Liver (tissue), 9 donors: ENCODE data around the gene PHF12. TPM values are rescaled to one million over a fixed set of nuclear protein-coding genes. Genes with fewer than 3 reads are reported as not detected.

Experiments
- DNase-seq: peaks from one replicate; pipeline ENCODE4 v3.0.0-alpha.2; 2017; ENCODE audit warnings: low spot score
- H3K27ac ChIP-seq, 2 donors: one replicate each; pipeline ENCODE4 v1.7.0; 2013; ENCODE audit warnings: inconsistent platforms in 2 of 2, low read length in 2 of 2, control low read depth in 1 of 2, low read depth in 1 of 2, mild to moderate bottlenecking in 1 of 2
- H3K27me3 ChIP-seq, 4 donors: one replicate each; pipeline versions ENCODE4 v1.6.1 to v1.7.0; 2013; ENCODE audit warnings: low read length in 3 of 4, inconsistent platforms in 1 of 4, mild to moderate bottlenecking in 1 of 4, moderate library complexity in 1 of 4; ENCODE audit not compliant: control insufficient read depth in 4 of 4, insufficient read depth in 4 of 4
- H3K36me3 ChIP-seq, 4 donors: one replicate each; pipeline versions ENCODE4 v1.6.1 to v1.7.0; 2013; ENCODE audit warnings: low read length in 3 of 4, mild to moderate bottlenecking in 3 of 4, low read depth in 1 of 4, moderate library complexity in 1 of 4; ENCODE audit not compliant: control insufficient read depth in 4 of 4, insufficient read depth in 3 of 4
- H3K4me1 ChIP-seq, 4 donors: one replicate each; pipeline versions ENCODE4 v1.6.1 to v1.7.0; 2013; ENCODE audit warnings: low read length in 3 of 4, mild to moderate bottlenecking in 3 of 4, moderate library complexity in 1 of 4; ENCODE audit not compliant: control insufficient read depth in 4 of 4, insufficient read depth in 4 of 4
- H3K4me3 ChIP-seq, 3 donors: one replicate each; pipeline versions ENCODE4 v1.6.1 to v1.7.0; 2013; ENCODE audit warnings: low read length in 3 of 3, control low read depth in 1 of 3, low read depth in 1 of 3, mild to moderate bottlenecking in 1 of 3
- H3K9ac ChIP-seq, 2 donors: one replicate each; pipeline ENCODE4 v1.7.0; 2013; ENCODE audit warnings: low read length in 2 of 2, mild to moderate bottlenecking in 2 of 2, moderate library complexity in 2 of 2, control low read depth in 1 of 2, low read depth in 1 of 2
- H3K9me3 ChIP-seq, 4 donors: one replicate each; pipeline versions ENCODE4 v1.6.1 to v1.7.0; 2013; ENCODE audit warnings: low read length in 3 of 4; ENCODE audit not compliant: control insufficient read depth in 4 of 4
- ATF3 ChIP-seq: IDR thresholded peaks from 2 replicates; pipeline ENCODE4 v1.6.1; 2016; ENCODE audit warnings: antibody characterized with exemption
- EGR1 ChIP-seq, 2 donors: IDR thresholded peaks; 2 replicates each; pipeline ENCODE4 v1.6.1; 2016 to 2018; ENCODE audit warnings: antibody characterized with exemption in 2 of 2, low read depth in 2 of 2
- FOXA1 ChIP-seq: IDR thresholded peaks from 2 replicates; pipeline ENCODE4 v1.6.1; 2016; ENCODE audit warnings: antibody characterized with exemption
- FOXA2 ChIP-seq: IDR thresholded peaks from 2 replicates; pipeline ENCODE4 v1.6.1; 2016; ENCODE audit warnings: antibody characterized with exemption
- GABPA ChIP-seq, 2 donors: IDR thresholded peaks in 1 of 2; conservative IDR thresholded peaks in 1 of 2; 2 replicates each; pipeline ENCODE4 v1.6.1; 2016; ENCODE audit warnings: antibody characterized with exemption in 2 of 2, mild to moderate bottlenecking in 1 of 2, moderate library complexity in 1 of 2
- HNF4A ChIP-seq, 2 donors: conservative IDR thresholded peaks; 2 replicates each; pipeline ENCODE4 v1.6.1; 2016; ENCODE audit warnings: antibody characterized with exemption in 2 of 2, mild to moderate bottlenecking in 2 of 2
- HNF4G ChIP-seq: IDR thresholded peaks from 2 replicates; pipeline ENCODE4 v1.6.1; 2016; ENCODE audit warnings: antibody characterized with exemption
- JUND ChIP-seq, 2 donors: IDR thresholded peaks; 2 replicates each; pipeline ENCODE4 v1.6.1; 2016; ENCODE audit warnings: antibody characterized with exemption in 2 of 2
- MAX ChIP-seq: IDR thresholded peaks from 2 replicates; pipeline ENCODE4 v1.6.1; 2016; ENCODE audit warnings: antibody characterized with exemption
- NR2F2 ChIP-seq: IDR thresholded peaks from 2 replicates; pipeline ENCODE4 v1.6.1; 2016; ENCODE audit warnings: antibody characterized with exemption
- RAD21 ChIP-seq, 2 donors: IDR thresholded peaks; 2 replicates each; pipeline ENCODE4 v1.6.1; 2016; ENCODE audit warnings: antibody characterized with exemption in 2 of 2, mild to moderate bottlenecking in 2 of 2
- RXRA ChIP-seq, 2 donors: IDR thresholded peaks; 2 replicates each; pipeline ENCODE4 v1.6.1; 2017 to 2018; ENCODE audit warnings: antibody characterized with exemption in 2 of 2, mild to moderate bottlenecking in 1 of 2
- SP1 ChIP-seq: IDR thresholded peaks from 2 replicates; pipeline ENCODE4 v1.6.1; 2018; ENCODE audit warnings: antibody characterized with exemption, mild to moderate bottlenecking
- TAF1 ChIP-seq: conservative IDR thresholded peaks from 2 replicates; pipeline ENCODE4 v1.6.1; 2016; ENCODE audit warnings: antibody characterized with exemption, mild to moderate bottlenecking
- YY1 ChIP-seq: IDR thresholded peaks from 2 replicates; pipeline ENCODE4 v1.6.1; 2016; ENCODE audit warnings: antibody characterized with exemption, mild to moderate bottlenecking
- WGBS: extraction: QIAGEN DNeasy Blood & Tissue Kit; methylation state at CpG from one replicate; pipeline ENCODE4 v1.1.7; 2013; 5-methylcytosine and 5-hydroxymethylcytosine counted together
- polyA plus RNA-seq, 2 donors: library from polyadenylated mRNA; stranded (reverse) in 1 of 2; unstranded in 1 of 2; fragments of 200-250 nt in 1 of 2; fragments of >200 nt in 1 of 2; fragmentation: Nextera tagmentation in 1 of 2; extraction: Ambion mirVana in 1 of 2; gene quantifications; one replicate each; pipeline versions ENCODE4 v1.2.1 to v1.2.3, GENCODE V29; 2013 to 2015
- total RNA-seq, 2 donors: library from RNA; depleted of rRNA; stranded (reverse); fragments of >200 nt; gene quantifications; one replicate each; pipeline ENCODE4 v1.2.3, GENCODE V29; 2014
- TF ChIP-seq, protein P1 (sequence below): fragments of 150-350 bp; IDR thresholded peaks from 2 replicates; pipeline ENCODE4 v1.5.1; 2017; ENCODE audit warnings: improper control_type of control experiment, low read depth, low read length; ENCODE audit not compliant: missing input control
- TF ChIP-seq, protein P2 (sequence below): IDR thresholded peaks from 2 replicates; pipeline ENCODE4 v1.6.1; 2016; ENCODE audit warnings: antibody characterized with exemption, mild to moderate bottlenecking
- TF ChIP-seq, protein P3 (sequence below): IDR thresholded peaks from 2 replicates; pipeline ENCODE4 v1.6.1; 2016; ENCODE audit warnings: antibody characterized with exemption
- donor health status: healthy.
- donor health status: healthy.
- donor health status: healthy.
- donor health status: healthy.
- donor health status: healthy.

PHF12 gene
- total and polyA plus RNA-seq, 4 donors = 4.3 to 21.3 (median 11.7) TPM

DNA sequence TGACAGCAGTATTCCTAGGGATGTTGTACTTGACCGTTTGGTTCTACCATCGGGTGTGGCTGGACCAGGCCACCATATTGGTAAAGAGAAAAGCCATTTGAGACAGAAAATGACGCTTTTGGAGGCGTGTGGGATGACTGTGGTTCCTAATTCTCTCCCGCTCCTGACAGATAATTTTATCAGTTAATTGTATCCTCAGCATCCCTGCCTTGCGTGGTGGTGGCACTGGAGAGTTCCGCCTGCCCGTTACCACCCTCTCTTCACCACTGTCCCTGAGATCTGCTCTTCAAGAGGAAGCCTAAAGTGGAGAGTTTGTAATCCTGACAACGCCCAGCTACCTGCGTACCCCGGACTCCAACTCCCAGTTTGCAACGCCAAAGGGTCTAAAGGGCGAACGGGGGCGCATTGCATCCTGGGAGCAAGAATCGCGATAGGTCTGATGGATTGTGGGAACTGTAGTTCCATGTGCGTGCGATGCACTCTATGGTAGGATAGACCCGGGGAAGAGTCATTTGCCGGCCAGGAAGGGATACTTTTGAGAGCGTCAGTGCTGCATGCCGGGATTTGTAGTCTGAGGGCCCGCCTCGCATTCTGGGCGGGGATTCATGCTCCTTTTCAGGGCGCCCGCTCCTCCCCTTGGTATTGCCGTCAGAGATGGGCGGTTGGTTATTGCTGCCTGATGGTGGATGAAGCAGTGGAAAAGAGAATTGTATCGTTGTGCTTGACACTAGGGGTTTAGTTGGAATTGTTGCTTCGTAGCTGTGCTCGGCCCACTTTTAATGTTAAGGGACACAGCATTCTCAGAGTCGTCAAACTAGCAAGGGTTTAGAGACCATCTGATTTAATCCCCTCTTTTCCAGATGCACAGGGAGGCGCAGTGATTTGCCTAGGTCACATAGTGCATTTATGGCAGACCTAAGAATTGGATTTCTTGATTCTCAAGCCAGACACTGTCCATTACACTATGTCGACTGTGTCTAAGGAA is 965 bp upstream of the PHF12 start:
- peak; percentile 97 for TF ChIP-seq SP1
- TF ChIP-seq HNF4G = peak; percentile 97
- peak; percentile 91 for TF ChIP-seq TAF1
- peak; percentile 68 to 82 for TF ChIP-seq RXRA (IDR thresholded peaks at IDR 0.05)
- TF ChIP-seq NR2F2 = peak; percentile 84
- TF ChIP-seq, protein P1, sequence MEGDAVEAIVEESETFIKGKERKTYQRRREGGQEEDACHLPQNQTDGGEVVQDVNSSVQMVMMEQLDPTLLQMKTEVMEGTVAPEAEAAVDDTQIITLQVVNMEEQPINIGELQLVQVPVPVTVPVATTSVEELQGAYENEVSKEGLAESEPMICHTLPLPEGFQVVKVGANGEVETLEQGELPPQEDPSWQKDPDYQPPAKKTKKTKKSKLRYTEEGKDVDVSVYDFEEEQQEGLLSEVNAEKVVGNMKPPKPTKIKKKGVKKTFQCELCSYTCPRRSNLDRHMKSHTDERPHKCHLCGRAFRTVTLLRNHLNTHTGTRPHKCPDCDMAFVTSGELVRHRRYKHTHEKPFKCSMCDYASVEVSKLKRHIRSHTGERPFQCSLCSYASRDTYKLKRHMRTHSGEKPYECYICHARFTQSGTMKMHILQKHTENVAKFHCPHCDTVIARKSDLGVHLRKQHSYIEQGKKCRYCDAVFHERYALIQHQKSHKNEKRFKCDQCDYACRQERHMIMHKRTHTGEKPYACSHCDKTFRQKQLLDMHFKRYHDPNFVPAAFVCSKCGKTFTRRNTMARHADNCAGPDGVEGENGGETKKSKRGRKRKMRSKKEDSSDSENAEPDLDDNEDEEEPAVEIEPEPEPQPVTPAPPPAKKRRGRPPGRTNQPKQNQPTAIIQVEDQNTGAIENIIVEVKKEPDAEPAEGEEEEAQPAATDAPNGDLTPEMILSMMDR = peak; percentile 2
- TF ChIP-seq GABPA (IDR thresholded peaks at IDR 0.05 in 1 of 2, conservative IDR thresholded peaks at IDR 0.05 in 1 of 2) = peak in 1 of 2 donors; percentile 88
- peak in 1 of 2 donors; percentile 48 for TF ChIP-seq EGR1 (IDR thresholded peaks at IDR 0.05; ENCODE audit: low read depth in 2 of 2)
- peak; percentile 73 for TF ChIP-seq FOXA1
- TF ChIP-seq, protein P2, sequence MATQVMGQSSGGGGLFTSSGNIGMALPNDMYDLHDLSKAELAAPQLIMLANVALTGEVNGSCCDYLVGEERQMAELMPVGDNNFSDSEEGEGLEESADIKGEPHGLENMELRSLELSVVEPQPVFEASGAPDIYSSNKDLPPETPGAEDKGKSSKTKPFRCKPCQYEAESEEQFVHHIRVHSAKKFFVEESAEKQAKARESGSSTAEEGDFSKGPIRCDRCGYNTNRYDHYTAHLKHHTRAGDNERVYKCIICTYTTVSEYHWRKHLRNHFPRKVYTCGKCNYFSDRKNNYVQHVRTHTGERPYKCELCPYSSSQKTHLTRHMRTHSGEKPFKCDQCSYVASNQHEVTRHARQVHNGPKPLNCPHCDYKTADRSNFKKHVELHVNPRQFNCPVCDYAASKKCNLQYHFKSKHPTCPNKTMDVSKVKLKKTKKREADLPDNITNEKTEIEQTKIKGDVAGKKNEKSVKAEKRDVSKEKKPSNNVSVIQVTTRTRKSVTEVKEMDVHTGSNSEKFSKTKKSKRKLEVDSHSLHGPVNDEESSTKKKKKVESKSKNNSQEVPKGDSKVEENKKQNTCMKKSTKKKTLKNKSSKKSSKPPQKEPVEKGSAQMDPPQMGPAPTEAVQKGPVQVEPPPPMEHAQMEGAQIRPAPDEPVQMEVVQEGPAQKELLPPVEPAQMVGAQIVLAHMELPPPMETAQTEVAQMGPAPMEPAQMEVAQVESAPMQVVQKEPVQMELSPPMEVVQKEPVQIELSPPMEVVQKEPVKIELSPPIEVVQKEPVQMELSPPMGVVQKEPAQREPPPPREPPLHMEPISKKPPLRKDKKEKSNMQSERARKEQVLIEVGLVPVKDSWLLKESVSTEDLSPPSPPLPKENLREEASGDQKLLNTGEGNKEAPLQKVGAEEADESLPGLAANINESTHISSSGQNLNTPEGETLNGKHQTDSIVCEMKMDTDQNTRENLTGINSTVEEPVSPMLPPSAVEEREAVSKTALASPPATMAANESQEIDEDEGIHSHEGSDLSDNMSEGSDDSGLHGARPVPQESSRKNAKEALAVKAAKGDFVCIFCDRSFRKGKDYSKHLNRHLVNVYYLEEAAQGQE = peak; percentile 84
- peak; percentile 0 for TF ChIP-seq FOXA2
- TF ChIP-seq, protein P3, sequence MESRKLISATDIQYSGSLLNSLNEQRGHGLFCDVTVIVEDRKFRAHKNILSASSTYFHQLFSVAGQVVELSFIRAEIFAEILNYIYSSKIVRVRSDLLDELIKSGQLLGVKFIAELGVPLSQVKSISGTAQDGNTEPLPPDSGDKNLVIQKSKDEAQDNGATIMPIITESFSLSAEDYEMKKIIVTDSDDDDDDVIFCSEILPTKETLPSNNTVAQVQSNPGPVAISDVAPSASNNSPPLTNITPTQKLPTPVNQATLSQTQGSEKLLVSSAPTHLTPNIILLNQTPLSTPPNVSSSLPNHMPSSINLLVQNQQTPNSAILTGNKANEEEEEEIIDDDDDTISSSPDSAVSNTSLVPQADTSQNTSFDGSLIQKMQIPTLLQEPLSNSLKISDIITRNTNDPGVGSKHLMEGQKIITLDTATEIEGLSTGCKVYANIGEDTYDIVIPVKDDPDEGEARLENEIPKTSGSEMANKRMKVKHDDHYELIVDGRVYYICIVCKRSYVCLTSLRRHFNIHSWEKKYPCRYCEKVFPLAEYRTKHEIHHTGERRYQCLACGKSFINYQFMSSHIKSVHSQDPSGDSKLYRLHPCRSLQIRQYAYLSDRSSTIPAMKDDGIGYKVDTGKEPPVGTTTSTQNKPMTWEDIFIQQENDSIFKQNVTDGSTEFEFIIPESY = peak; percentile 99
- TF ChIP-seq JUND (IDR thresholded peaks at IDR 0.05) = peak in 1 of 2 donors; percentile 71
- peak; percentile 98 for TF ChIP-seq MAX
- TF ChIP-seq HNF4A (conservative IDR thresholded peaks at IDR 0.05) = peak; percentile 94 to 95
- TF ChIP-seq RAD21 (IDR thresholded peaks at IDR 0.05) = peak; percentile 44 to 46
- TF ChIP-seq YY1 = peak; percentile 100
- peak; percentile 26 for TF ChIP-seq ATF3
- peak overlapping the region; percentile 95 to 99 for H3K27ac ChIP-seq
- H3K27me3 ChIP-seq = no peaks in the 10 kb centered on the region
- H3K4me1 ChIP-seq = peaks cover 3 to 28% (median 22%) of the 10 kb centered on the region in 4 donors
- peak overlapping the region; percentile 43 to 80 (median 66) for H3K4me3 ChIP-seq
- WGBS = 7% methylated on average over 36 of the region's 36 CpGs
- DNase-seq = peak; percentile 92
- H3K36me3 ChIP-seq = no peaks in the 10 kb centered on the region
- H3K9me3 ChIP-seq = no peaks in the 10 kb centered on the region
- H3K9ac ChIP-seq = peak overlapping the region; percentile 34 to 71
